HG03457 (cell line): ENCODE data around the gene PDZK1.
"Not testable (repeated sequence)": the region's sequence is repeated elsewhere in the genome, so short reads cannot be mapped to it uniquely, and the experiment has no call there.

ENCODE experiments used
- ATAC-seq: cut with Tn5 transposase; IDR thresholded peaks from one replicate; pipeline ENCODE4 v1.9.1; 2021; ENCODE audit warnings: moderate number of reproducible peaks; ENCODE audit not compliant: unreplicated experiment

Gene PDZK1

DNA sequence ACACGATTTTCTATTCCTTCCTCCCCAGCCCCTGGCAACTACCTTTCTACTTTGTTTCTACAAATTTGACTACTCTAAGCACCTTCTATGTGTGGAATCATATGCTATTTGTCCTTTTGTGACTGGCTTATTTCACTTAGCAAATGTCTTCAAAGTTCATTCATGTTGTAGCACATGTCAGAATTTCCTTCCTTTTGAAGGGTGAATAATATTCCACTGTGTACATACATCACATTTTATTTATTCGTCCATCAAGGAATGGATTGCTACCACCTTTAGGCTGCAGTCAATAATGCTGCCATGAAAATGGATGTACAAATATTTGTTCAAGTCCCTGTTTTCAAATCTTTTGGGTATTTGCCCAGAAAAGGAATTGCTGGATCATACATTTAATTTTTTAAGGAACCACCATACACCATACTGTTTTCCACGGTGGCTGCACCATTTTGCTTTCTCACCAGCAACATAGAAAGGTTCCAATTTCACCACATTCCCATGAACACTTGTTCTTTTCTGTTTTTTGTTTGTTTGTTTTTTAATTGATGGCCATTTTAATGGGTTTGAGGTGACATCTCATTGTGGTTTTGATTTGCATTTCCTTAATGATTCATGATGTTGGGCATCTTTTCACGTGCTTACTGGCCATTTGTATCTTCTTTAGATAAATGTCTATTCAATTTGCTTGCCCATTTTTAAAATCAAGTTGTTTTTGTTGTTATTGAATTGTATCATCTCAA, 3.3 kb upstream of the PDZK1 start:
- no peak for ATAC-seq

- no peak for ATAC-seq
These were observed 895 bp upstream of the PDZK1 start for GRCh38 chr1:145708063-145708462.

DNA sequence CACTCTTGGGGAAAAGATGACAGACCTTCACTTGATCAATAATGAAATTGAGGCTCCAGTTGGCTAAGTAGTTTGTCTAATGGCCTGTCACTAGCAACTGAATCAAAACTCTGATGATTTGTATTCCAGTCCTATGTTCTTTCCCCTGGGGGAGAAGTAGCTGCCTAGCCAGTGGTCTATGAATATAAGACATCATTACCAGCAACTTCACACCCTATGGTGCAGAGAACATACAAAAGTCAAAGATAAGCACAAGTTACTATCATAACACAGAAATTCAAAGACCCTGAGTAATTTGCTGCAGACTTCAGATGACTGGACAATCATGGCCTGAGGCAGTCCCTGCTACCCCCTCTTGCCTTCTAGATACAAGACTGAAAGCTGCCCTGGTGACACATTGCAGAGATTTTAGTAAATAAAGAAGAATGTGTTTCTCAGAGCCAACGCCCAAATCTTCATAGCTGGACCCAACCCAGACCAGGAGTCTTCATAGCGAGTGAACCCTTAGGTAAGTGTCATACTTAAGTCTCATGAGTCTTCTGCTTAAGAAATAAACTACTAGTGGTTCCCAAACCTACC, 993 bp downstream of the PDZK1 start:
- ATAC-seq = no peak

DNA sequence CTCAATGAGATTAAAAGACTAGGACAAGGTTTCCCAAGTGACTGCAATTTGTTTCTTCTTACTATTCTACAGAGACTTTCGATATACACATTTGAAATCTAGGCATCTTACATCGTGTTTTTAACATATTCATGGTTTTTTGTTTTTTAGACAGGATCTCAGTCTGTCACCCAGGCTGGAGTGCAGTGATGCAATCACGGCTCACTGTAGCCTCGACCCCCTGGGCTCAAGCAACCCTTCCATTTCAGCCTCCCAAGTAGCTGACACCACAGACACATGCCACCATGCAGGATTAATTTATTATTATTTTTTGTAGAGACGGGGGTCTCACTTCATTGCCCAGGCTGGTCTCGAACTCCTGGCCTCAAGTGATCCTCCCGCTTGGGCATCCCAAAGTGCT, 1.5 kb downstream of the PDZK1 start:
- ATAC-seq = no peak

DNA sequence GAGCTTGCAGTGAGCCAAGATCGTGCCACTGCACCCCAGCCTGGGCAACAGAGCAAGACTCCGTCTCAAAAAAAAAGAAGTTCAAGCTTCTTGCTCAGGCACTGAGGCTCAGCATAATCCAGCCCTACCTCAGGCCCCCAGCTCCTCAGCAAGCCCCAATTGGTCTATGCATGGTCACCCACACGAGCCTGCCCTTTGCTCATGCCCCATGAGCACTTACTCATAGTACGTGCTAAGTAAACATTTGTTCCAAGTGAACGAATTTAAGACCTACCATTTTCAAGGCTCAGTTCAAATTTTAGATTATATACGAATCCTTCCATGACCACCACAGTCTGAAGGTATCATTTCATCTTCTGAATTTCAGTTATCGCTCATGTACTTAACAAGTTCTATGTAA, 4.3 kb downstream of the PDZK1 start:
- no peak for ATAC-seq

DNA sequence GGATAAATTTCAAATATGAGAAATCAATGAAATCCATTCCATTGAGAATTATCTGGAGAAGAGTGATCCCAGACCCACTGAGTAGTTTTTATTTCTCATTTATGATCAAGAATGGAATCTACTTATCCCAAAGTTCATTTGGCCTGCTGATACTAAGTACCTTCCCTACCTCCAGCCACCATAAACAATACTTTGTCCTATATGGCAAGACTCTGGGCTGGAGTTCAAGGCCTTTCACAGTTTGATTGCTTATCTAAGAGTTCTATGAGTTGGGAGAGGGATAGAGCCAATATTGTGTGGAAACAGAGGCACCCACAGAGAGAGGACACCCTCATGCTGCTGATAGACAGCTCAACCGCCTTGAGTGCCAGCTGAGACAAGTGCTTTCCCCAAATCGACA, 5.1 kb downstream of the PDZK1 start:
- no peak for ATAC-seq

DNA sequence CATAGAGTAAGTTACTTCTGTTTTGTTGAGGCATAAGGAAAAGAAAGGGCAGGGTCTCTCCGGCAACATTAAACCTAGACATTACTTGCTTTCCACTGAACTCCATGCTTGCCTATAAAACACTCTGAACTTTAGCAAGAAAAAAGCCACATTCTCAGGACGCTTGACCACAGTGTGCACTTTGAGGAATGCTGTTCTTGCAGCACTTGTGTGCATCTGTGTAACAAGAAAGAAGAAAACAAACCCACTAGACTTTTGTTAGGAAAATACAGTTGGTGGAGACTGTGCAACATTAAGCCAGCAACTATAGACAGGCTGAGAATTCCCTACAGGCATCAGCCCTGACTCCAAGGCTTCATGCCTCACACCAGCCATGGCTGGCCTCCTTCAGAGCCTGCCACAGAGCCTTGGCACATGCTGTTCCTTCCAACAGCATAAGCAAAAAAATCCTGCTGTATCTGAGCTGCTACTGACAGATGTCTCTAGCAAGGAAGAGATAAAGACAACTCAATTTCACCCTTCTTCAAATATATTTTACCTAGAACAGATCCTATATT, 5.8 kb downstream of the PDZK1 start:
- no peak for ATAC-seq

GRCh38 chr1:145696630-145696960, 10.6 kb downstream of the PDZK1 start:
- ATAC-seq = no peak

- no peak for ATAC-seq
These were observed 11.1 kb downstream of the PDZK1 start for GRCh38 chr1:145695821-145696629.

GRCh38 chr1:145692785-145693443, 14.3 kb downstream of the PDZK1 start:
- ATAC-seq = no peak

GRCh38 chr1:145690587-145691558, 16.3 kb downstream of the PDZK1 start:
- ATAC-seq = no peak

- ATAC-seq = no peak
These were observed 17.2 kb downstream of the PDZK1 start for GRCh38 chr1:145689922-145690321.

DNA sequence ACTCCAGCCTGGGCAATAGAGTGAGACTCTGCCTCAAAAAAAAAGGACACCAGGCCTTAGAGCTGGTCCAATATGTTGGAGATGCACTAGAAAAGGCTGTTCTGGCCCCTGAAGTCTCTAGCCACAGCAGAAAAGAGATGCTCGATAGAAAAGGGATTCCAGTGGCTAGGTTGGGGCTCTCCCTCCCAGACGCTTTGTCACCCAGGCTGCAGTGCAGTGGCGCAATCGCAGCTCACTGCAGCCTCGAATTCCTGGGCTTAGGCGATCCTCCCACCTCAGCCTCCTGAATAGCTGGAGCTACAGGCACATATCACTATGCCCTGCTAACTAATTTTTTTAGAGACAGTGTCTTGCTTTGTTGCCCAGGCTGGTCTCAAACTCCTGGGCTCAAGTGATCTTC, 18.2 kb downstream of the PDZK1 start:
- ATAC-seq = no peak

- no peak for ATAC-seq
These were observed 18.8 kb downstream of the PDZK1 start for GRCh38 chr1:145688328-145688727.

DNA sequence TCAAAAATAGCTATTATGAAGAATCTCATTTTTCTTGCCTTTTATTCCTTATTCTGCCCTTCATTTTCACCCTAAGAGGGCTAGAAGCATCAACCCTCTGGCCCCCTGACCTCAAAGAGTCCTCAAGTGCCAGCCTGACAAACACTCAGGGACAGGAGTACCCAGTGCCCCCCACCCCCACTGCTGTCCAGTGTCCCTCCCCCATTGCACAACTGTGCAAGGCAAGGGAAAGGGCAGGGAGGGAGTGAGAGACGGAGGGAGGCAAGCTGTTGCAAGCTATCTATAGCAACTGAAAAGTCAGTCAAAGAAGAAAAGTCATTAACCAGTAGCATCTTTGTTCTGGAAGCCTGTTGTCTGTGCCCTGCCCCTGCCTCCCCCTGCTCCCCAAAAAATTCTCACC, 21.1 kb downstream of the PDZK1 start:
- not testable (repeated sequence) for ATAC-seq

DNA sequence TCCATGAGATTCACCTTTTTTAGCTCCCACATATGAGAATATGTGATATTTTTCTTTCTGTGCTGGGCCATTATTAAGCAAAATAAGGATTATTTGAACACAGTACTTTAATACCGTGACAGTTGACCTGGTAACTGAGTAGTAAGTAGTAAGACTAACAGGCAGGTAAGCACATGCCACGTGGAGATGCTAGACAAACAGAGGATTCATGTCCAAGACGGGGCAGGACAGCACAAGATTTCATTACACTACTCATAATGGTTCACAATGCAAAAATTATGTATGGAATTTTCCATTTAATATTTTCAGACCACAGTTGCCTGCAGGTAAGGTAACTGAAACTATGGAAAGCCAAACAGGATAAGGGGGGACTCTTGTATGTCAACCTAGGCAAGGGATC, 22.3 kb downstream of the PDZK1 start:
- not testable (repeated sequence) for ATAC-seq

DNA sequence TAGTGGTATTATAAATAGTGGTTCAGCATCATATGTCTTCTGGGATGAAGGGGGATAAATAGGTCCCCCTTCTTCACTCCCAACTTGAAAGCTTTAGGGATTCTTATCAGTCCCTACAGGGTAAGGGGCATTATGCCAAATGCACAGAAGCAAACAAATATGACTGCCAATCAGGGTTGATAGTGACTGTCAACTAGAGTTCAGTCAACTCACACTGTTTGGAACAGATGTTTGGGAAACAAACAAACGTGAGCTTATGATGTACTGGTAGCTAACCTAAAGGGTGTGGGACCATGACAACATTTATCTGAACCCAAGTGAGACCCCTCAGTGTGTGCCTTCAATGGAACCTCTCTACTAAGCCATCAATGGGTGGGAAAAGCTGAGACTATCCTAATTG, 34.0 kb downstream of the PDZK1 start:
- not testable (repeated sequence) for ATAC-seq

- not testable (repeated sequence) for ATAC-seq
These were observed 36.0 kb downstream of the PDZK1 start for GRCh38 chr1:145670995-145671745.

GRCh38 chr1:145665015-145665414, 42.2 kb downstream of the PDZK1 start:
- ATAC-seq = not testable (repeated sequence)
